Adrenal gland (tissue), 12 donors: ENCODE measurements around the gene PTPRN2. TPM values are rescaled to one million over a fixed set of nuclear protein-coding genes. Genes with fewer than 3 reads are reported as not detected.

Experiments used
- DNase-seq, 7 donors: peaks; one replicate each; pipeline ENCODE4 v3.0.0-alpha.2; 2019 to 2020
- H3K27ac ChIP-seq, 5 donors: fragments of 200-600 bp; sonication (generic) in 4 of 5; 1 replicate in 3 of 5; 2 replicates in 2 of 5; pipeline versions ENCODE4 v1.5.1 to v1.8.0; 2016 to 2020; ENCODE audit warnings: mild to moderate bottlenecking in 1 of 5
- H3K27me3 ChIP-seq: fragments of 200-600 bp; 2 replicates; pipeline ENCODE4 v1.8.0; 2021
- H3K36me3 ChIP-seq, 2 donors: fragments of 200-600 bp; replicated peaks in 1 of 2; 1 replicate in 1 of 2; 2 replicates in 1 of 2; pipeline versions ENCODE4 v1.5.1 to v1.8.0; 2018 to 2022
- H3K4me1 ChIP-seq, 2 donors: fragments of 200-600 bp; replicated peaks in 1 of 2; 1 replicate in 1 of 2; 2 replicates in 1 of 2; pipeline versions ENCODE4 v1.5.1 to v1.8.0; 2018 to 2021
- H3K4me3 ChIP-seq, 4 donors: fragments of 200-600 bp; sonication (generic) in 3 of 4; one replicate each; pipeline ENCODE4 v1.5.1; 2016 to 2018
- H3K9me3 ChIP-seq, 3 donors: fragments of 200-600 bp; sonication (generic) in 1 of 3; replicated peaks in 1 of 3; 1 replicate in 2 of 3; 2 replicates in 1 of 3; pipeline versions ENCODE4 v1.5.1 to v1.8.0; 2016 to 2021
- POLR2A ChIP-seq, 2 donors: fragments of 450-650 bp; IDR thresholded peaks; one replicate each; pipeline ENCODE4 v1.6.1; 2017; ENCODE audit warnings: antibody characterized with exemption in 2 of 2, mild to moderate bottlenecking in 2 of 2, moderate library complexity in 1 of 2
- WGBS, 4 donors: extraction: QIAGEN DNeasy Blood & Tissue Kit in 2 of 4; methylation state at CpG; one replicate each; pipeline versions ENCODE4 v1.1.5 to v1.1.7; 2013 to 2017; 5-methylcytosine and 5-hydroxymethylcytosine counted together
- intact Hi-C, 2 donors: fragments of 100-400 bp; cut with DNase I; formaldehyde crosslinking; loops; one replicate each; pipeline versions ENCODE4 v1.14.1 to v1.15.0; 2022 to 2023
- polyA plus RNA-seq, 3 donors: library from polyadenylated mRNA; stranded (reverse); fragments of 200-250 nt in 2 of 3; fragments of 350-450 nt in 1 of 3; fragmentation: Illumina TruSeq in 1 of 3; extraction: RNeasy Lipid Tissue Mini Kit (QIAGEN cat#74804) in 1 of 3; gene quantifications; one replicate each; pipeline ENCODE4 v1.2.3, GENCODE V29; 2013 to 2014
- total RNA-seq, 9 donors: library from RNA; depleted of rRNA in 4 of 9; stranded (reverse); fragments of >200 nt in 4 of 9; fragments of 120-200 nt in 1 of 9; fragmentation: NEBNext Ultra II Directional in 1 of 9; extraction: Animal tissue kit (Norgen Biotek cat#: 25700) in 1 of 9; gene quantifications; one replicate each; pipeline versions ENCODE4 v1.1.0 to v1.2.4, GENCODE V29; 2013 to 2023
- TF ChIP-seq, protein P1 (sequence below), 6 experiments: fragments of 450-650 bp in 4 of 6; fragments of 200-600 bp in 2 of 6; sonication (generic) in 1 of 6; IDR thresholded peaks; 1 replicate in 5 of 6; 2 replicates in 1 of 6; pipeline versions ENCODE4 v1.5.1 to v1.8.0; 2016 to 2021; ENCODE audit warnings: antibody characterized with exemption in 6 of 6, mild to moderate bottlenecking in 2 of 6, moderate library complexity in 1 of 6
- donor health status: healthy with polysubstance abuse.
- donor health status: Bipolar disorder and iron deficiency.
- donor health status: DM: yes; HTN: yes; CAD: no.
- donor health status: DM: no; HTN: no; CAD: no.
- donor health status: DM: no; HTN: no; CAD: no.
- donor health status: DM: yes; HTN: yes; CAD: no.

PTPRN2 gene
- total and polyA plus RNA-seq, 12 donors, result 2.2 to 16.2 (median 3.4) TPM

DNA sequence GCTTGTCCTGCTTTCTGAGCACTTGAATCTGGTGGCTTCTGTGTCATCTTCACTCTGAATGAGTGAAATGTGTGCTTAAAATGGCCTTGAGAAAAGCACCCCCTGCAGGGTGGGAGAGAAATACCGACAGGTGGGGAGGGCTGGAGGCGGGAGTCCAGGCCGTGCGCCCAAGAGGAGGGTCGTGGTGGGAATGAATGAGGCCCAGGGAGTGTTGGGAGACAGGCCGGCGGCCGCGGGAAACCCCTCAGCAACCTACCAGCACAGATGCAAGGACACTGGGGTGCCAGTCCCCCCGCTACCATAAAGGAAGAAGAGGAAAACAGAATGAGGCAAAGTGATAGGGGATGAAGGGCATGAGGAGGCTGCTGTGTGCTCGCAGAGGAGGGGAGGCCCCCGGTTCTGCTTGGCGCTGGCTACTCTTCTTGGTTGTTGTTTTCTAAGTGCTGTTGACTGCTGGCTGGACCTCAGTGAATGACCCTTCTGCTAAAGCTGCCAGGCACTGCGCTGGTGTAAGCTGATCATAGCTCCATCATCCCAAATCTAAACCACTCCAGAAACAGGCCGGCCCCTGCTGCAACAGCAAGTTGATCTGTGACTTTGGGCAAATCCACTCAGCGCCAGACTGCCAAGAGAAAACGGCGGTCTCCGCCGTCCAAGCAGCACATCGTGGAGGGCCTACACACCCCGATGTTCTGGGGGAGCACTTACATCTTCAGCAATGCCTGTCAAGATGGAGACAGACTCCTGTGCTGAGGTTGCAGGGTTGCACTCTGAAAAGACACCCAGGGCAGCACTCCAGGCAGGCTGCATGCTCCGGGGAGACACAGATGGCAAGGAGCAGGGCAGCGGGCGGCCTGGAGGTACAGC is 872.3 kb downstream of the PTPRN2 start:
- Histone ChIP-seq H3K36me3 (no peaks in the 10 kb centered on the region), H3K9me3 (no peaks in the 10 kb centered on the region), H3K27me3 (no peaks in the 10 kb centered on the region), H3K4me3 (no peak overlapping the region), H3K4me1 (no peaks in the 10 kb centered on the region), H3K27ac (no peak overlapping the region)
- 78 to 85% (median 82%) methylated on average over 20 to 25 of the region's 25 CpGs for WGBS, 4 donors
- TF ChIP-seq POLR2A (IDR thresholded peaks at IDR 0.05), result no peak
- TF ChIP-seq, protein P1, sequence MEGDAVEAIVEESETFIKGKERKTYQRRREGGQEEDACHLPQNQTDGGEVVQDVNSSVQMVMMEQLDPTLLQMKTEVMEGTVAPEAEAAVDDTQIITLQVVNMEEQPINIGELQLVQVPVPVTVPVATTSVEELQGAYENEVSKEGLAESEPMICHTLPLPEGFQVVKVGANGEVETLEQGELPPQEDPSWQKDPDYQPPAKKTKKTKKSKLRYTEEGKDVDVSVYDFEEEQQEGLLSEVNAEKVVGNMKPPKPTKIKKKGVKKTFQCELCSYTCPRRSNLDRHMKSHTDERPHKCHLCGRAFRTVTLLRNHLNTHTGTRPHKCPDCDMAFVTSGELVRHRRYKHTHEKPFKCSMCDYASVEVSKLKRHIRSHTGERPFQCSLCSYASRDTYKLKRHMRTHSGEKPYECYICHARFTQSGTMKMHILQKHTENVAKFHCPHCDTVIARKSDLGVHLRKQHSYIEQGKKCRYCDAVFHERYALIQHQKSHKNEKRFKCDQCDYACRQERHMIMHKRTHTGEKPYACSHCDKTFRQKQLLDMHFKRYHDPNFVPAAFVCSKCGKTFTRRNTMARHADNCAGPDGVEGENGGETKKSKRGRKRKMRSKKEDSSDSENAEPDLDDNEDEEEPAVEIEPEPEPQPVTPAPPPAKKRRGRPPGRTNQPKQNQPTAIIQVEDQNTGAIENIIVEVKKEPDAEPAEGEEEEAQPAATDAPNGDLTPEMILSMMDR (IDR thresholded peaks at IDR 0.05), result no peak
- intact Hi-C loops, result no loop called here
- DNase-seq, result no peak

DNA sequence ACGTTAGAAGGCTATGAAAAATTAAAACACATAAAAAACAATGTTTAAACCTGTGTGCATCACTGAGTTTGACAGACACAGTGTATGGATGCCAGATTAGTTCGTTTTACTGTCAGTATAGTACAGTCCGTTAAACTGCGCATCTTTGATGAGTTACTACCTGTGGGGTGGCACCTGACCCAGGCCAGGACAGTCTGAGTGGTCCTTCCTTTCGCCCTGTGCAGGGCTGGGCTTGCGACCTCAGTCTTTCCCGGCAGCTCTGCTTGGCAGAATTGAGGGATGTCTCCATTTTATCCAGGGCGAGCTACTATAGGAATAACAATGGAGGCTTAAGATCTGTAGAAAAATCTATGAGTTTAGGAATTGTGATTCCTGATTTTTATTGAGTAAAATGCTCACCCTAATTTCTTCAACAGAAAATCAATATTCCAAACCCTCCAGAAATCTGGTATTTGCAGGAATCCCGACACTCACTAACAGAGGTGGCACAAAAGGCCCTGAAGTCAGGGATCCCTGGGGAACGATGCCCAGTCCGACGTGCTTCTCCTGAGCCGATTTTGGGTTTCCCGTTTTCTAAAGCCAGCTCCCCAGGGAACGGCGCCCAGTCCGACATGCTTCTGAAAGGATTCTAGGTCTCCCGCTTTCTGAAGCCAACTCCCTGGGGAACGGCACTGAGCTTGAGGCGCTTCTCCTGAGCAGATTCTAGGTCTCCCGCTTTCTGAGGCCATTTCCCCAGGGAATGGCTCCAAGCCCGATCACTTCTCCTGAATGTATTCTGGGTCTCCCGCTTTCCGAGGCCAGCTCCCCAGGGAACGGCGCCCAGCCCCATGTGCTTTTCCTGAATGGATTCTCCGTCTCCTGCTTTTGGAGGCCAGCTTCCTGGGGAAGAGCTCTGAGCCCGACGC is 873.2 kb downstream of the PTPRN2 start:
- no peaks in the 10 kb centered on the region for H3K27me3 ChIP-seq
- no peak for DNase-seq
- no peaks in the 10 kb centered on the region for H3K9me3 ChIP-seq
- no peak overlapping the region for H3K4me3 ChIP-seq
- no peaks in the 10 kb centered on the region for H3K4me1 ChIP-seq
- H3K27ac ChIP-seq, result no peak overlapping the region
- 80 to 87% (median 85%) methylated on average over 25 to 29 of the region's 29 CpGs for WGBS, 4 donors
- H3K36me3 ChIP-seq, result no peaks in the 10 kb centered on the region
- intact Hi-C loops, result no loop called here
- no peak for TF ChIP-seq POLR2A (IDR thresholded peaks at IDR 0.05)
- TF ChIP-seq, protein P1 (IDR thresholded peaks at IDR 0.05), result no peak

DNA sequence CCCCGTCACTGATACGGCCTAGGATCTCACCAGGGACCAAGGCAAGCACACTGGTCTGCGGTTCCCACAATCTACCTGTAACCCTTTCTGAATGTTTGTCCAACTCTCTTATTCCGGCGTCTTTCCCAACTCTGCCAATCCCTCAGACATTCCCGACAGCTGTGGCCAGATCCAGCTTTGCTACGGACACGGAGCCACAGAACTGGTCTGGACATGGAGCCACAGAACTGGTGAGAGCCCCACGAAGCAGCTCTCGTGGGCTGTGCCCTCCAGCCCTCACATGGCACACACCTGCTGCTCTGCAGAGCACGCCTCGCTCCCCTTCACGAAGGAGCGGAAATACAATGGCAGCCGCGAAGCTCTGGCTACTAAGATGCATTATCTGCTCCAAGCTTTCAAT is 874.0 kb downstream of the PTPRN2 start:
- Histone ChIP-seq H3K4me3 (no peak overlapping the region), H3K27ac (no peak overlapping the region), H3K9me3 (no peaks in the 10 kb centered on the region), H3K27me3 (no peaks in the 10 kb centered on the region), H3K36me3 (no peaks in the 10 kb centered on the region), H3K4me1 (no peaks in the 10 kb centered on the region)
- WGBS, 4 donors, result 86 to 89% (median 87%) methylated on average over 15 to 16 of the region's 16 CpGs
- no peak for TF ChIP-seq POLR2A (IDR thresholded peaks at IDR 0.05)
- TF ChIP-seq, protein P1 (IDR thresholded peaks at IDR 0.05), result no peak
- intact Hi-C loops, result no loop called here
- DNase-seq, result no peak

DNA sequence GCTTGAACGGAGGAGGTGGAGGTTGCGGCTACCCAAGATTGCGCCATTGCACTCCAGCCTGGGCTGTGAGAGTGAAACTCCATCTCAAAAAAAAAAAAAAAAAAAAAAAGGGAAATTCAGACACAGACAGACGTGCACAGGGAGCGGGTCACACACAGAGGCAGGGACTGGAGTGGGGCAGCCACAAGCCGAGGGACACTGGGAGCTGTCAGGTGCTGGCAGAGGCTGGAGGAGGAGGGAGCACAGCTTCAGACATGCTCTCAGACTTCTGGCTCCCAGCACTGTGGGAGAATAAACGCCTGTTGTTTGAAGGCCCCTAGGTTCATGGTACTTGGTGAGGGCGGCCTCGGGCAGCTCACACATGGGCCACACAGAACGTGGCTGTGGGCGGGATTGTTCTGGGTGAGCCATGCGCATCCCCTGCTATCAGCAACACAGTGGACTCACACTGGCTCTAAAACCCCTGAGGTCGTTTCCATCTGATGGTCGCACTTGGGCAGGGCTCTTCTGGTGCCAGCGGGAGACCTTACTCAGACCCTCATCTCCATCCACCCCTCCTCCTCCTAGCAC is 874.9 kb downstream of the PTPRN2 start:
- TF ChIP-seq, protein P1 (IDR thresholded peaks at IDR 0.05), result no peak
- TF ChIP-seq POLR2A (IDR thresholded peaks at IDR 0.05), result no peak
- no peak for DNase-seq

More for the DNA sequence above, 874.9 kb downstream of the PTPRN2 start:
- no peaks in the 10 kb centered on the region for H3K36me3 ChIP-seq
- WGBS, 4 donors, result 73 to 80% (median 75%) methylated on average over 13 to 15 of the region's 15 CpGs
- no peak overlapping the region for H3K27ac ChIP-seq
- no peak overlapping the region for H3K4me3 ChIP-seq
- H3K4me1 ChIP-seq, result no peaks in the 10 kb centered on the region
- intact Hi-C loops, result no loop called here
- H3K27me3 ChIP-seq, result peaks cover 3% of the 10 kb centered on the region
- no peaks in the 10 kb centered on the region for H3K9me3 ChIP-seq
